ENCODE results near the gene FOXP1. TPM values are rescaled to one million over a fixed set of nuclear protein-coding genes. Genes with fewer than 3 reads are reported as not detected.

Gene FOXP1
- total RNA-seq, 1 experiment from 2014 or later: 75.3 TPM

- H3K27ac Mint-ChIP-seq: no peak overlapping the region
- no peak overlapping the region for H4K8ac ChIP-seq (replicated peaks; ENCODE audit: insufficient read length, low read depth, low read length)
- no peak for TF ChIP-seq CTCF (conservative IDR thresholded peaks at IDR 0.05)
- H3K4me1 Mint-ChIP-seq: peaks cover 37 to 40% of the 10 kb centered on the region in 2 experiments
- H4K5ac ChIP-seq (ENCODE audit: insufficient read length, low read depth, low read length): no peak overlapping the region
- WGBS (ENCODE audit: extremely low coverage, insufficient read length, low lambda C conversion rate): 100% methylated on average over 2 of the region's 4 CpGs
- no peak overlapping the region for H3K27ac ChIP-seq (ENCODE audit: insufficient read length, low read depth, low read length)
- no peak overlapping the region for H4K91ac ChIP-seq (ENCODE audit: insufficient read length, low read depth, low read length)
- no peaks in the 10 kb centered on the region for H3K9me3 Mint-ChIP-seq
- H3K23ac ChIP-seq (ENCODE audit: insufficient read length, low read depth, low read length): no peak overlapping the region
- no peak overlapping the region for H3K56ac ChIP-seq (ENCODE audit: insufficient read length, low read depth, low read length)
- no peak for DNase-seq
- no peaks in the 10 kb centered on the region for H3K27me3 ChIP-seq (ENCODE audit: insufficient read depth, low read length)
- no peaks in the 10 kb centered on the region for H3K23me2 ChIP-seq (ENCODE audit: insufficient read length, low read depth, low read length, poor library complexity, severe bottlenecking)
- H3K79me2 ChIP-seq (ENCODE audit: insufficient read depth, low read length): no peaks in the 10 kb centered on the region
- H4K20me1 ChIP-seq (ENCODE audit: control insufficient read depth, insufficient read depth, insufficient read length): no peaks in the 10 kb centered on the region
- H2BK20ac ChIP-seq (ENCODE audit: low read depth, low read length, poor library complexity, severe bottlenecking): no peak overlapping the region
- no peak overlapping the region for H2BK15ac ChIP-seq (ENCODE audit: low read depth, low read length)
- H2BK5ac ChIP-seq (ENCODE audit: insufficient read length, low read length): no peak overlapping the region
- H3K14ac ChIP-seq (ENCODE audit: insufficient read depth, low read length): no peak overlapping the region
- no peaks in the 10 kb centered on the region for H3K9me3 ChIP-seq (ENCODE audit: control insufficient read depth, low read depth, low read length)
- no peak overlapping the region for H3T11ph ChIP-seq (ENCODE audit: low read length)
- H3K79me1 ChIP-seq (ENCODE audit: insufficient read depth, low read depth, low read length, poor library complexity, severe bottlenecking): no peaks in the 10 kb centered on the region
- H2BK12ac ChIP-seq (ENCODE audit: insufficient read length, low read depth, low read length): no peak overlapping the region
- no peak overlapping the region for H3K18ac ChIP-seq (ENCODE audit: insufficient read length, low read depth, low read length)
- no peak overlapping the region for H3K9ac ChIP-seq (ENCODE audit: extremely low read depth, insufficient read length, low read length)
- H3K36me3 Mint-ChIP-seq (ENCODE audit: insufficient read depth in 1 of 3, low read depth in 3 of 3): peaks cover 0 to 4% (median 0%) of the 10 kb centered on the region in 3 experiments; a peak in 3 of 7 replicates
- H3K4ac ChIP-seq (ENCODE audit: low read depth, low read length): no peak overlapping the region
- H3K27me3 Mint-ChIP-seq (ENCODE audit: low read depth): no peaks in the 10 kb centered on the region
- H3K4me1 ChIP-seq (ENCODE audit: insufficient read depth, low read length): peaks cover 15% of the 10 kb centered on the region
- H3K4me3 Mint-ChIP-seq: no peak overlapping the region
- H2AFZ ChIP-seq (ENCODE audit: low read length): no peak overlapping the region
- H2BK120ac ChIP-seq (ENCODE audit: low read depth, low read length, poor library complexity, severe bottlenecking): no peak overlapping the region
- no peak overlapping the region for H2AK5ac ChIP-seq (ENCODE audit: insufficient read length, low read length)
- no peak overlapping the region for H3K4me2 ChIP-seq (ENCODE audit: insufficient read depth, insufficient read length, low read length)
Measured at GRCh38 chr3:71080517-71081083, 502.9 kb downstream of the FOXP1 start.

Measured in H9 (cell line).